ENCODE results near the gene EPHA1. TPM values are rescaled to one million over a fixed set of nuclear protein-coding genes. Genes with fewer than 3 reads are reported as not detected.

EPHA1 gene
- total RNA-seq, 6 donors from 2014 or later, result 5.3 to 18.9 (median 13.0) TPM

DNA sequence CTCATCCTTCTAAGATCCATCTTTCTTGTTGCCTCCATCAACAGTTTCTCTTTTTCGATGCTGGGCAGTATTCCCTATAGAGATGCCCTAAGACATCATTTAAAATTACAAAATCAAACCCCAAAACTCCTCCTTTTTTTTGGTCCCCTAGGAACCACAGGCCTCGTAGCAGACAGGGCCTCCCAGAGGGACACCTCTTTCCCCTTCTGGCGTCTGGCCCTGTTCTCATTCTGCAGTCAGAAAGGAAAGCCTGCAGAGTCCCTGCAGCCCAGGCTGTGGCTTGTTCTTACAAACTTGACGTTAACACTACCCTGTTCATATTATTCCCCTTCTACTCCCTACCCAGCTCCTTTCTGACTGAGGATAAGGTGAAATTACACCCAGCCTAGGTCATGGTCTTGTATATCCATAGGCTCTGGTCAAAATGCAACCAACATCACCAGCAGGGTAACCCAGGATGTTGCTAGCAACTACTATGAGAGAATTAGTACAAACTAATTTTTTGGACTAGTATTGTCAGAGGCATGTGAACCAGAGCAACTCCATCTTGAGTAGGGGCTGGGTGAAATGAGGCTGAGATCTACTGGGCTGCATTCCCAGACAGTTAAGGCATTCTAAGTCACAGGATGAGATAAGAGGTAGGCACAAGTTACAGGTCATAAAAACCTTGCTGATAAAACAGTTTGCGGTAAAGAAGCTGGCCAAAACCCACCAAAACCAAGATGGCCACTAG is 3.5 kb upstream of the EPHA1 start:
- H3K4me3 ChIP-seq, result no peak overlapping the region
- no peak for TF ChIP-seq CTCF (IDR thresholded peaks at IDR 0.05)
- TF ChIP-seq EP300 (IDR thresholded peaks at IDR 0.05), result no peak
- no peak for TF ChIP-seq POLR2A (IDR thresholded peaks at IDR 0.05)
- no peak for TF ChIP-seq POLR2AphosphoS5 (IDR thresholded peaks at IDR 0.05)
- 70 to 80% methylated on average over 5 of the region's 5 CpGs for WGBS, 2 donors
- DNase-seq (no peak), ATAC-seq (ENCODE audit: low FRiP score in 2 of 2) (no peak)
- H3K4me1 ChIP-seq, result peaks cover 18 to 40% (median 33%) of the 10 kb centered on the region in 4 donors
- no peaks in the 10 kb centered on the region for H3K9me3 ChIP-seq
- no peaks in the 10 kb centered on the region for H3K27me3 ChIP-seq
- H3K27ac ChIP-seq, result no peak overlapping the region
- no peaks in the 10 kb centered on the region for H3K36me3 ChIP-seq

DNA sequence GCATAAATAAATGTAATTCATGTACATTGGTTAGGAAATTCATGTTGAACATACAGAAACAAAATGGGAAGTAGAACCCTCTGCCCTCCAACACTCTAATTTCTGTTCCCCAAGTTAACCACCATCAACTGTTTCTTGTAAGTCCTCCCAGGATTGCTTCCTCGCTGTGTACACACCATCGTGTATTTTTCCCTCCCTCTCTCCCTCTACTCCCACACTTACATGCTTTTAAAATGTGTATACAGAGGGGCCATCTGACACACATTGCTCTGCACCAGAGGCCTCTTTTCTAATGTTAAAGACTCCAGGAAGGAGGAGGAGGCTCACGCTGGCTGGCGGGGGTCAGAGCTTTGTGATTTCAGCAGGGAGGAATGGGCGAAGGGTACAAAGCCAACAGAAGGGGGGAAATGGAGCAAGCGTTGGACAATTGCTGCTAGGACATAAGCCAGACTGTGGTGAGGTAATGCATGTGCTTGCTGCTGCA is 1.9 kb upstream of the EPHA1 start:
- Histone ChIP-seq H3K27me3 (no peaks in the 10 kb centered on the region), H3K4me1 (peaks cover 18 to 38% (median 33%) of the 10 kb centered on the region in 4 donors), H3K4me3 (no peak overlapping the region), H3K36me3 (no peaks in the 10 kb centered on the region), H3K9me3 (no peaks in the 10 kb centered on the region), H3K27ac (peak overlapping the region in 2 of 4 donors; percentile 29 to 71)
- WGBS, 2 donors, result 14 to 30% methylated on average over 6 of the region's 6 CpGs
- ATAC-seq (ENCODE audit: low FRiP score in 2 of 2) (peak in 1 of 2 donors; percentile 67), DNase-seq (no peak)
- TF ChIP-seq CTCF (IDR thresholded peaks at IDR 0.05) (no peak), POLR2AphosphoS5 (IDR thresholded peaks at IDR 0.05) (no peak), EP300 (IDR thresholded peaks at IDR 0.05) (no peak), POLR2A (IDR thresholded peaks at IDR 0.05) (no peak)

DNA sequence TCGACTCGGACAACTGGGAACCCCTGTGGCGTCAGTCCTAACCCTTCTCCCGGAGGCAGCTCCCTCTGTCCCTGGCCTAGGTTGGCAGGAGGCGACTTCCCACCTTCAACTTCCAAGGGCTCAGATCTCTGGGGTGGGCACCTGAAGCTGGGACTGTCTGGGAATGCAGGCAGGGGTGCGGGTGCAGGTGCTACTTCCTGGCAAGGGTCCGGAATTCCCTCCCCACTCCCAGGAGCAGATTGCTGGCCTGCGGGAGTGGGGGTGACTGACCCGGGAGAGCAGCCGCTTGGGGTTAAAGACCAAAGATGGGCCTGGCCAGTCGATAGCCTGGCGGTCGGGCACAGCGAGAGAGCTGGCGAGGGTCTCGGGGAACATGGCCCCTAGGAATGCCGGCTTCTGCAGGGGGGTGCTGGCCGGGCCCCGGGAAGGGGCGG is 387 bp downstream of the EPHA1 start:
- no peaks in the 10 kb centered on the region for H3K27me3 ChIP-seq
- peak overlapping the region; percentile 19 to 62 (median 56) for H3K4me3 ChIP-seq
- no peaks in the 10 kb centered on the region for H3K36me3 ChIP-seq
- DNase-seq (no peak), ATAC-seq (ENCODE audit: low FRiP score in 2 of 2) (no peak)
- peak overlapping the region; percentile 40 to 81 (median 74) for H3K27ac ChIP-seq
- H3K4me1 ChIP-seq, result peaks cover 18 to 38% (median 33%) of the 10 kb centered on the region in 4 donors
- WGBS, 2 donors, result 16 to 34% methylated on average over 11 to 16 of the region's 20 CpGs
- no peak for TF ChIP-seq POLR2A (IDR thresholded peaks at IDR 0.05)
- TF ChIP-seq EP300 (IDR thresholded peaks at IDR 0.05), result no peak
- TF ChIP-seq POLR2AphosphoS5 (IDR thresholded peaks at IDR 0.05), result no peak
- no peak for TF ChIP-seq CTCF (IDR thresholded peaks at IDR 0.05)
- no peaks in the 10 kb centered on the region for H3K9me3 ChIP-seq

DNA sequence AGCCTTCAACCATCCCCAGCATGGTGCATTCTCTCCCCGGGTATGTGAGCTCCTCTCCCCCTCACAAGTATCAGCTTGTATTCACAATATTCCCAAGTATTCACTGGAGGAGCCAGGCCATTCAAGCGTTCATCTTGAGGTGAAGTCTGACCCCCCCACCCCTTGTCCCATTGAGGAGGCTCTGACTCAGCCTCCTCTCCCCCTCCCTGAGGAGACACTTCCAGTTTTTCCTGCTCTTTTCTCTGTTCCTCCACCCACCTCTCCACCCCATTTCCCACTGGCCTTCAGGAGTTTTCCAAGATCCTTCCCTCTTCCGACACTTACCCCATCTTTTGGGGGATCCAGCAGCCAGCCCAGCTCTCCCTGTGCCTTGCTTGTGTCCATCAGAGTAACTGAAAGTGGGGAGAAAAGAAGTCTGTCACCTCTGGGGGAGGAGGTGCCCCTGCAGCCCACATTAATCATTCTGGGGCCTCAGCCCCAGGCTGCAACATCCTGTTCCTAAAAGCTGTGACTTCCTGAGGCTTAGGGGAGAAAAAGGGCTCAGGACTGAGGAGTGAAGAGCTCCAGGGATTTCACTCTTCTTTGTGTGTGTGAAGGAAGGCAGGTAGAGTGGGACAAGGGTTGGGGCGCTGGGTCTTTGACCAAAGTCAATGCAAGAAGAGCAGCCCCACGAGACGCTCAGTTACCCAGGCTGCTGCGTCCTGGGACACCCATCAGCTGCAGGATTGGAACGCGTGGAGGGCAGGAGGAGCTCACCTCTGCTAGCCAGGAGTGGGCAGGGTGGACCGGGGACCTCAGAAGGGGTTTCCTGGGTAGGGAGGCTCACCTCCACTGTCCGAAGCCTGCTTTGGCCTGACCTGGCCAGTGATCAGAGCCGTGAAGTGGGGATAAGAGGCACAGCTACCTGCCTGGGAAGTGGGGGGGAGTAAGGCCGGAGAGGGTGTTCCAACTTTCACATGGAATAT is 1.1 kb downstream of the EPHA1 start:
- ATAC-seq (ENCODE audit: low FRiP score in 2 of 2) (peak; percentile 3 to 4), DNase-seq (no peak)
- WGBS, 2 donors, result 44 to 53% methylated on average over 10 to 13 of the region's 13 CpGs
- Histone ChIP-seq H3K9me3 (no peaks in the 10 kb centered on the region), H3K36me3 (no peaks in the 10 kb centered on the region), H3K27me3 (no peaks in the 10 kb centered on the region), H3K4me1 (peaks cover 18 to 38% (median 33%) of the 10 kb centered on the region in 4 donors), H3K27ac (peak overlapping the region; percentile 40 to 81 (median 74)), H3K4me3 (peak overlapping the region in 3 of 4 donors; percentile 53 to 62 (median 59))
- TF ChIP-seq CTCF (IDR thresholded peaks at IDR 0.05) (no peak), POLR2A (IDR thresholded peaks at IDR 0.05) (no peak), EP300 (IDR thresholded peaks at IDR 0.05) (no peak), POLR2AphosphoS5 (IDR thresholded peaks at IDR 0.05) (no peak)
